GM23248 (cell line): ENCODE results near the gene TLE1. TPM values are rescaled to one million over a fixed set of nuclear protein-coding genes. Genes with fewer than 3 reads are reported as not detected.

ENCODE experiments used
- DNase-seq: peaks from one replicate; pipeline ENCODE4 v3.0.0-alpha.2; 2015
- H2AFZ ChIP-seq: fragments of 200-600 bp; sonication (generic); 2 replicates; pipeline ENCODE4 v1.6.1; 2016; ENCODE audit warnings: antibody characterized with exemption
- H3F3A ChIP-seq: fragments of 200-600 bp; sonication (generic); 2 replicates; pipeline ENCODE4 v1.6.1; 2016; ENCODE audit warnings: mild to moderate bottlenecking, antibody characterized with exemption, mixed run types; ENCODE audit not compliant: insufficient read depth
- H3K27ac ChIP-seq: fragments of 200-600 bp; sonication (generic); 2 replicates; pipeline ENCODE4 v1.5.1; 2016; ENCODE audit warnings: mild to moderate bottlenecking
- H3K27me3 ChIP-seq: fragments of 200-600 bp; sonication (generic); replicated peaks from 2 replicates; pipeline ENCODE4 v1.6.1; 2016; ENCODE audit warnings: mild to moderate bottlenecking; ENCODE audit not compliant: insufficient read depth
- H3K36me3 ChIP-seq: fragments of 200-600 bp; sonication (generic); 2 replicates; pipeline ENCODE4 v1.6.1; 2016; ENCODE audit warnings: low read depth, mild to moderate bottlenecking
- H3K4me1 ChIP-seq: fragments of 200-600 bp; sonication (generic); 2 replicates; pipeline ENCODE4 v1.6.1; 2016; ENCODE audit warnings: mild to moderate bottlenecking; ENCODE audit not compliant: insufficient read depth
- H3K4me2 ChIP-seq: fragments of 200-600 bp; sonication (generic); one replicate; pipeline ENCODE4 v1.6.1; 2016; ENCODE audit warnings: mild to moderate bottlenecking; ENCODE audit not compliant: unreplicated experiment
- H3K4me3 ChIP-seq: fragments of 200-600 bp; sonication (generic); 2 replicates; pipeline ENCODE4 v1.5.1; 2016; ENCODE audit warnings: mild to moderate bottlenecking
- H3K79me2 ChIP-seq: fragments of 200-600 bp; sonication (generic); 2 replicates; pipeline ENCODE4 v1.6.1; 2016; ENCODE audit warnings: mild to moderate bottlenecking; ENCODE audit not compliant: insufficient read depth
- H3K9ac ChIP-seq: fragments of 200-600 bp; sonication (generic); 2 replicates; pipeline ENCODE4 v1.6.1; 2016; ENCODE audit warnings: mild to moderate bottlenecking
- H3K9me2 ChIP-seq: fragments of 200-600 bp; sonication (generic); 2 replicates; pipeline ENCODE4 v1.6.1; 2016; ENCODE audit warnings: mixed run types, mild to moderate bottlenecking, moderate library complexity; ENCODE audit not compliant: insufficient read depth
- H3K9me3 ChIP-seq: fragments of 200-600 bp; sonication (generic); one replicate; pipeline ENCODE4 v1.6.1; 2017; ENCODE audit warnings: low read depth
- H4K20me1 ChIP-seq: fragments of 200-600 bp; sonication (generic); 2 replicates; pipeline ENCODE4 v1.6.0; 2016; ENCODE audit not compliant: insufficient read depth
- EZH2 ChIP-seq: fragments of 200-600 bp; sonication (generic); IDR thresholded peaks from 2 replicates; pipeline ENCODE4 v1.6.1; 2018; ENCODE audit warnings: antibody characterized with exemption, mild to moderate bottlenecking; ENCODE audit not compliant: insufficient read depth, poor library complexity, severe bottlenecking
- EZH2phosphoT487 ChIP-seq: fragments of 200-600 bp; sonication (generic); IDR thresholded peaks from 2 replicates; pipeline ENCODE4 v1.6.1; 2018; ENCODE audit warnings: antibody characterized with exemption, moderate library complexity, mild to moderate bottlenecking, low read depth; ENCODE audit not compliant: insufficient read depth
- WGBS, 2 experiments: methylation state at CpG; one replicate each; pipeline ENCODE4 v1.1.6; 2015 to 2017; ENCODE audit warnings: low lambda C conversion rate in 2 of 2, low coverage in 1 of 2; ENCODE audit errors: missing lambda C conversion rate in 2 of 2; 5-methylcytosine and 5-hydroxymethylcytosine counted together
- in situ Hi-C: fragments of 300-500 bp; cut with MboI; formaldehyde crosslinking; loops from 2 replicates; pipeline ENCODE4 v1.15.0; 2020
- polyA plus RNA-seq: library from polyadenylated mRNA; unstranded; fragments of >200 nt; fragmentation: Nextera tagmentation; extraction: Ambion mirVana; gene quantifications from 2 replicates; pipeline ENCODE4 v1.2.1, GENCODE V29; 2016
- total RNA-seq: library from RNA; depleted of rRNA; stranded (reverse); fragments of >200 nt; shearing (Covaris generic); gene quantifications from 2 replicates; pipeline ENCODE4 v1.2.3, GENCODE V29; 2014

TLE1 gene
- total and polyA plus RNA-seq, 2 experiments from 2014 or later, result 6.4 to 14.4 TPM

DNA sequence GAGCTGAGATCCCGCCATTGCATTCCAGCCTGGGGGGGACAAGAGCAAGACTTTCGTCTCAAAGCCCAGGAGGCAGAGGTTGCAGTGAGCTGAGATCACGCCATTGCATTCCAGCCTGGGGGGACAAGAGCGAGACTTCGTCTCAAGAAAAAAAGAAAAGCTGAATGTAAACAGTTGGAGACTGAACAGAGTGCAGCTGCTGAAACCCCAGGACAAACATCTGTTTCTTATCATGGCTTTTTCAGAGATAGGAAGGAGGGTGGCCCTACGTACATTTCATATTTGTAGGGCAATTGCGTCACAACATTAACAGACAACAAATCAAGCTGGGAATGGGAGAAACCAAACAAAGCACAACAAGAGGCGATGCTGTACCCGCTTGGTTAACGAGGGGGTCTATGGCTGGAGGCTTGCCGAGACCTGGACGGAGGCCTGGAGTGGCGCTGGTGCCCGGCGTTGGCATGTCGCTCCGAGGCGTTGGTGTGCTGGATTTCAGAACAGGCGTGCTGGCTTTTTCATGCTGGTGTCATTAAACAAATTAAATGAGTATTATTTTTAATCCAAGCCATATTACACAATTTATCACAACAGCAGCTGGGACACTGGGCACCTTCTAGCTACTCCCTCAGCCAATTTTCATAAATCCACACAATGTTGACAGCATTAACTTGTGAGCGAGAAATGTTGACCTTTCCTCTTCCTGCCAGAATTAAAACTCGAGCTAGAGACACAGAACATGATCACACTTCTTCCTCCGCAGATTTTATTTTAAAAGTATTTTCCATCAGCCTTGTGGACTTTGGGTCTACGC, 76.1 kb downstream of the TLE1 start:
- in situ Hi-C loops, result no loop called here
- Histone ChIP-seq H2AFZ (peak overlapping the region; percentile 41; the same call in 1 of the 2 replicates), H3K27ac (peak overlapping the region; percentile 6; the same call in 1 of the 2 replicates), H3K4me2 (peak overlapping the region; percentile 49), H3K4me1 (peaks cover 22% of the 10 kb centered on the region), H3K79me2 (no peaks in the 10 kb centered on the region), H3K4me3 (peak overlapping the region; percentile 44), H3K9ac (peak overlapping the region; percentile 19; the same call in 1 of the 2 replicates), H4K20me1 (no peaks in the 10 kb centered on the region), H3F3A (peaks cover 12% of the 10 kb centered on the region; the same call in 1 of the 2 replicates), H3K9me3 (no peaks in the 10 kb centered on the region), H3K36me3 (no peaks in the 10 kb centered on the region), H3K9me2 (no peaks in the 10 kb centered on the region), H3K27me3 (no peaks in the 10 kb centered on the region)
- DNase-seq, result peak; percentile 68
- 28% methylated on average over 23 of the region's 23 CpGs for WGBS, 2 experiments
- TF ChIP-seq EZH2 (no peak), EZH2phosphoT487 (no peak)

DNA sequence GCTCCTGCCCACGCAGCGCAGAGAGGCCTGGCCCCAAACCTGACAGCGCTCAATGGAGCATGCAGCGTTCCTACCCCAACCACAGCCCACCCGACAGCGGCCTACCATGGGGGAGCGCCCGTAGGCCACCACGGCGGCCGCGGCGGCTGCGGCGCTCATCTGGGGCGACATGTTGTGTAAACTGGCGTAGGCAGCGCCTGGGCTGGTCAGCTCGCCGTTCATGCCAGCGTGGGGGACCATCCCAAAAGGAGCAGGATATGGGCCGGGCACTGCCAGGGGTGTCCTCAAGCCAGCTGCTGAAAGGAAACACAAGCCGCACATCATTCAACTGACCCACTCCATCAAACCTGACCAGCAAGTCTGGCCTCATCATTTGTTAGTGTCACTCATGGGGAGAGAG, 77.7 kb downstream of the TLE1 start:
- Histone ChIP-seq H3K27ac (no peak overlapping the region), H3K79me2 (no peaks in the 10 kb centered on the region), H3K27me3 (no peaks in the 10 kb centered on the region), H4K20me1 (no peaks in the 10 kb centered on the region), H3K36me3 (no peaks in the 10 kb centered on the region), H3K4me1 (peaks cover 22% of the 10 kb centered on the region), H3K9me3 (no peaks in the 10 kb centered on the region), H3K9ac (no peak overlapping the region), H3K9me2 (no peaks in the 10 kb centered on the region), H2AFZ (no peak overlapping the region), H3K4me3 (no peak overlapping the region), H3F3A (peaks cover 12% of the 10 kb centered on the region; the same call in 1 of the 2 replicates), H3K4me2 (no peak overlapping the region)
- no peak for DNase-seq
- in situ Hi-C loops, result no loop called here
- 97 to 98% methylated on average over 22 to 23 of the region's 23 CpGs for WGBS, 2 experiments
- TF ChIP-seq EZH2, result no peak
- no peak for TF ChIP-seq EZH2phosphoT487

DNA sequence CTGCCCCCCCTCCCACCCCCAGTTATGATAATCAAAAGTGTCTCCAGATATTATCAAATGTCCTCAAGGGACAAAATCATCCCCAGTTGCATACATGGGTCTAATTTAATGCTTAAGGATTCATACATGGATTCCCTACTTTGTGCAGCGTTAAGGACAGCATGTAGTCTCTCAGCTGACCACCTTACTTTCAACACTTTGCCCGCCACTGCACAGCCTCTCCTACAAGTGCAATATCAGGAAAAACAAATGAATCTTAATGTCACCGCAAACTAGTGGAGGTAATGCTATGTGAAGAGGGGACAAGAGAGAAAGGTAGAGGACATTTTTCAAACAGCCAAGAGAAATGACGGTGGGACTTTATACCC, 78.6 kb downstream of the TLE1 start:
- no peak overlapping the region for H3K4me3 ChIP-seq
- peaks cover 22% of the 10 kb centered on the region for H3K4me1 ChIP-seq
- H3K36me3 ChIP-seq, result no peaks in the 10 kb centered on the region
- H3F3A ChIP-seq, result peaks cover 12% of the 10 kb centered on the region; the same call in 1 of the 2 replicates
- H3K27ac ChIP-seq, result no peak overlapping the region
- H3K27me3 ChIP-seq, result no peaks in the 10 kb centered on the region
- H3K9me3 ChIP-seq, result no peaks in the 10 kb centered on the region
- TF ChIP-seq EZH2 (no peak), EZH2phosphoT487 (no peak)
- H3K9ac ChIP-seq, result no peak overlapping the region
- H2AFZ ChIP-seq, result no peak overlapping the region
- H4K20me1 ChIP-seq, result no peaks in the 10 kb centered on the region
- no peak for DNase-seq
- in situ Hi-C loops, result no loop called here
- H3K9me2 ChIP-seq, result no peaks in the 10 kb centered on the region
- no peak overlapping the region for H3K4me2 ChIP-seq
- 96% methylated on average over 4 of the region's 4 CpGs for WGBS, 2 experiments
- no peaks in the 10 kb centered on the region for H3K79me2 ChIP-seq

DNA sequence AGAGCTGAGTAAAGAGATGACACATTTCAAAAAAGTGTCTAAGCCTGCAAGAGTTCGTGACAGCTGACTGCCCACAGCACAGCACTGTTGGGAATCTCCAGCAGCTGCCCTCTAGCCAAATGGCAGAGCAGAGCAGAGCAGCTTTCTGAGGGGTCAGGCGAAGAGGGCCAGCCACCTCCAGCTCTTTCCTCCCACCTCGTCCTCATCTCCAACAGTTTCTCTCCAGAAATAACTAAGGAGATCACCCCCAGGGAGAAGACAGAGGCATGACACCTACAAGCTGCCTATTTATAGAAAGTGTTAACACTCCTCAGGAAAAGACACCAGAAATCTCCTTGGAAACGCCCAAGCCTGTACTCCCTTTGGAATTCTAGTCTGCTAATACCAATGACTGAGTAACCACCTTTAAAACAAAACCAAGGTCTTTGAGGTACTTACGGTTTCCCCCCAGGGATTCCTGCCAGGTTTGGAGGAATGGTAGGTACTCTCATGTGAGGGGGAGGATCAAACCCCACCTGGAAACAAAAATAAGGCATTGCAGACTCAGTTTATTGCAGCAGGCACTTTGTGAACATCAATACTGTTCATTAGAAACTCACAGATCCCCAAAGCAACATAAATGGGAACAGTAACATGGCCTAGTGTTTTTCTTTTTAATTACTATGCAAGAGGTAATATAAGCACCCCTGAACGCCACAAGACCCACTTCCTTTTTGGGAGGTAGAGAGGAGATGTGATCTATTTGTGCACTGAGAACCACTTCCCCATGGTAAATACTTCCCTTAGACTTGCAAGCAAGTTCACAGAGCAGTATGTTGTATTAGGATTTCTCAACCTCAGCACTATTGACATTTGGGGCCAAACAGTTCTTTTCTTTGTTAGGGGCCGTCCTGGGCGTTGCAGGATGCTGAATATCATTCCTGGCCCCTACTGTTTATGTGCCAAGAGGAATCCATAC, 79.3 kb downstream of the TLE1 start:
- Histone ChIP-seq H4K20me1 (no peaks in the 10 kb centered on the region), H3K36me3 (no peaks in the 10 kb centered on the region), H3K4me3 (no peak overlapping the region), H2AFZ (no peak overlapping the region; the same call in 1 of the 2 replicates), H3K9ac (peak overlapping the region; percentile 41), H3K27ac (peak overlapping the region; percentile 53), H3K9me2 (no peaks in the 10 kb centered on the region), H3K27me3 (no peaks in the 10 kb centered on the region), H3K9me3 (no peaks in the 10 kb centered on the region), H3F3A (peaks cover 12% of the 10 kb centered on the region; the same call in 1 of the 2 replicates), H3K79me2 (no peaks in the 10 kb centered on the region), H3K4me1 (peaks cover 22% of the 10 kb centered on the region), H3K4me2 (peak overlapping the region; percentile 24)
- TF ChIP-seq EZH2phosphoT487, result no peak
- no peak for TF ChIP-seq EZH2
- in situ Hi-C loops, result no loop called here
- DNase-seq, result peak; percentile 77
- 54 to 55% methylated on average over 8 of the region's 8 CpGs for WGBS, 2 experiments
